WTC11 (cell line): Measurements from ENCODE around the gene CAV2.

Source experiments
- JUN ChIP-seq: sonication (generic); formaldehyde crosslinking; IDR thresholded peaks from 2 replicates; pipeline ENCODE4 v1.8.0; 2023; ENCODE audit warnings: mild to moderate bottlenecking, missing genetic modification reagents
- ZNF317 ChIP-seq: sonication (generic); formaldehyde crosslinking; IDR thresholded peaks from 2 replicates; pipeline ENCODE4 v1.8.1; 2023; ENCODE audit warnings: low read depth, mild to moderate bottlenecking, moderate library complexity, missing genetic modification reagents, borderline replicate concordance
- ZNF416 ChIP-seq: fragments of 250-450 bp; sonication (Bioruptor Pico); IDR thresholded peaks from 2 replicates; pipeline ENCODE4 v1.9.0; 2021; ENCODE audit warnings: mild to moderate bottlenecking, inconsistent platforms
- TF ChIP-seq, protein P1 (sequence below): fragments of 200-600 bp; IDR thresholded peaks from 2 replicates; pipeline ENCODE4 v1.8.0; 2022; ENCODE audit warnings: antibody characterized with exemption
- TF ChIP-seq, protein P2 (sequence below): sonication (generic); formaldehyde crosslinking; conservative IDR thresholded peaks from 2 replicates; pipeline ENCODE4 v1.8.1; 2022; ENCODE audit warnings: mild to moderate bottlenecking, missing genetic modification reagents
- TF ChIP-seq, protein P3 (sequence below): sonication (generic); formaldehyde crosslinking; IDR thresholded peaks from 2 replicates; pipeline ENCODE4 v1.8.0; 2022; ENCODE audit warnings: mild to moderate bottlenecking, missing genetic modification reagents
- TF ChIP-seq, protein P4 (sequence below): sonication (generic); formaldehyde crosslinking; IDR thresholded peaks from 2 replicates; pipeline ENCODE4 v1.8.1; 2022; ENCODE audit warnings: mild to moderate bottlenecking, moderate library complexity, missing genetic modification reagents

DNA sequence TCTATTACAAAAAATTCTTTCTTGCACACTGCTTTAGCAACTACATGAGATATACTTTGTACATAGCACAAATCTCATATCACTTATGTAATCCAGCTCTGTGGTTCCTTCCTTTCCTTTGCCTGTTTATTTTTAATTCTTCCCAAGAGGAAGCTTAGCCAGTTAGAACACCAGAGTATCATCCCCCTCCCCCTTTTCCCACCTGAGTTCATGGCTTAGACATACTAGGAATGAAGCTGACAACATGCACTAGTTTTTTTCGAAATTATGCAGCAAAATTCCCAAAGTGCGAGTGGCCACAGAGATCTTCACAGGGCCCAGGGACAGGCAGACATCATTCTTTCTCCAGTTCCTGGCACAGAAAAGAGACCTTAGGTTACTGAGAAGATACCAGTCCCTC, 43.1 kb downstream of the CAV2 start:
- TF ChIP-seq, protein P1, sequence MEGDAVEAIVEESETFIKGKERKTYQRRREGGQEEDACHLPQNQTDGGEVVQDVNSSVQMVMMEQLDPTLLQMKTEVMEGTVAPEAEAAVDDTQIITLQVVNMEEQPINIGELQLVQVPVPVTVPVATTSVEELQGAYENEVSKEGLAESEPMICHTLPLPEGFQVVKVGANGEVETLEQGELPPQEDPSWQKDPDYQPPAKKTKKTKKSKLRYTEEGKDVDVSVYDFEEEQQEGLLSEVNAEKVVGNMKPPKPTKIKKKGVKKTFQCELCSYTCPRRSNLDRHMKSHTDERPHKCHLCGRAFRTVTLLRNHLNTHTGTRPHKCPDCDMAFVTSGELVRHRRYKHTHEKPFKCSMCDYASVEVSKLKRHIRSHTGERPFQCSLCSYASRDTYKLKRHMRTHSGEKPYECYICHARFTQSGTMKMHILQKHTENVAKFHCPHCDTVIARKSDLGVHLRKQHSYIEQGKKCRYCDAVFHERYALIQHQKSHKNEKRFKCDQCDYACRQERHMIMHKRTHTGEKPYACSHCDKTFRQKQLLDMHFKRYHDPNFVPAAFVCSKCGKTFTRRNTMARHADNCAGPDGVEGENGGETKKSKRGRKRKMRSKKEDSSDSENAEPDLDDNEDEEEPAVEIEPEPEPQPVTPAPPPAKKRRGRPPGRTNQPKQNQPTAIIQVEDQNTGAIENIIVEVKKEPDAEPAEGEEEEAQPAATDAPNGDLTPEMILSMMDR: no peak
- TF ChIP-seq, protein P2, sequence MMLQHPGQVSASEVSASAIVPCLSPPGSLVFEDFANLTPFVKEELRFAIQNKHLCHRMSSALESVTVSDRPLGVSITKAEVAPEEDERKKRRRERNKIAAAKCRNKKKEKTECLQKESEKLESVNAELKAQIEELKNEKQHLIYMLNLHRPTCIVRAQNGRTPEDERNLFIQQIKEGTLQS (CRISPR knock-in tag): no peak
- TF ChIP-seq ZNF317 (no peak), JUN (CRISPR knock-in tag) (no peak), ZNF416 (CRISPR knock-in tag) (no peak)
- TF ChIP-seq, protein P3, sequence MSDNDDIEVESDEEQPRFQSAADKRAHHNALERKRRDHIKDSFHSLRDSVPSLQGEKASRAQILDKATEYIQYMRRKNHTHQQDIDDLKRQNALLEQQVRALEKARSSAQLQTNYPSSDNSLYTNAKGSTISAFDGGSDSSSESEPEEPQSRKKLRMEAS (CRISPR knock-in tag): no peak
- TF ChIP-seq, protein P4, sequence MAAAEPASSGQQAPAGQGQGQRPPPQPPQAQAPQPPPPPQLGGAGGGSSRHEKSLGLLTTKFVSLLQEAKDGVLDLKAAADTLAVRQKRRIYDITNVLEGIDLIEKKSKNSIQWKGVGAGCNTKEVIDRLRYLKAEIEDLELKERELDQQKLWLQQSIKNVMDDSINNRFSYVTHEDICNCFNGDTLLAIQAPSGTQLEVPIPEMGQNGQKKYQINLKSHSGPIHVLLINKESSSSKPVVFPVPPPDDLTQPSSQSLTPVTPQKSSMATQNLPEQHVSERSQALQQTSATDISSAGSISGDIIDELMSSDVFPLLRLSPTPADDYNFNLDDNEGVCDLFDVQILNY (CRISPR knock-in tag): no peak
